IMR-90 (cell line): ENCODE results near the gene RBBP4. TPM values are rescaled to one million over a fixed set of nuclear protein-coding genes. Genes with fewer than 3 reads are reported as not detected.

Experiments
- ATAC-seq: fragments of 200-7000 bp; cut with Tn5 transposase; 2 replicates; pipeline ENCODE4 v1.9.1; 2020; ENCODE audit warnings: low read depth, mild to moderate bottlenecking, moderate library complexity
- BruUV-seq: library from RNA; stranded (reverse); fragments of 400-500 nt; replicated peaks from 2 replicates; lab custom pipeline; 2021; lab: Mats Ljungman, UMichigan
- CTCF ChIA-PET: fragments of 300-600 bp; formaldehyde crosslinking; extraction: SDS; loops from one replicate; lab custom pipeline; 2021; ENCODE audit warnings: antibody characterized with exemption; lab: Yijun Ruan, JAX
- POLR2A ChIA-PET: fragments of 300-600 bp; sonication (Branson Sonifier 250); formaldehyde crosslinking; loops from one replicate; lab custom pipeline; 2022; ENCODE audit warnings: antibody characterized with exemption; ENCODE audit not compliant: unreplicated experiment; lab: Charles Lee
- DNase-seq: peaks from one replicate; pipeline ENCODE4 v3.0.0; 2013
- H2AFZ ChIP-seq: replicated peaks from 2 replicates; pipeline ENCODE3; 2013; ENCODE audit warnings: low read length, mild to moderate bottlenecking; ENCODE audit not compliant: poor library complexity
- H2AK5ac ChIP-seq: 2 replicates; pipeline ENCODE4 v1.6.1; 2013; ENCODE audit warnings: low read depth, low read length, inconsistent platforms
- H2AK9ac ChIP-seq: replicated peaks from 2 replicates; pipeline ENCODE3; 2013; ENCODE audit warnings: mild to moderate bottlenecking, low read depth, low read length, moderate library complexity; ENCODE audit not compliant: poor library complexity
- H2BK120ac ChIP-seq: 2 replicates; pipeline ENCODE4 v1.6.1; 2013; ENCODE audit warnings: low read depth, low read length, inconsistent platforms
- H2BK15ac ChIP-seq: 3 replicates; pipeline ENCODE4 v1.6.1; 2013; ENCODE audit warnings: low read depth, low read length, inconsistent platforms
- H2BK20ac ChIP-seq: 2 replicates; pipeline ENCODE4 v1.6.1; 2013; ENCODE audit warnings: low read depth, mild to moderate bottlenecking, inconsistent platforms, low read length, moderate library complexity
- H2BK5ac ChIP-seq: 2 replicates; pipeline ENCODE4 v1.6.1; 2013; ENCODE audit warnings: mild to moderate bottlenecking, low read depth, low read length, inconsistent platforms; ENCODE audit not compliant: poor library complexity, severe bottlenecking
- H3K14ac ChIP-seq: replicated peaks from 2 replicates; pipeline ENCODE4 v1.6.1; 2013; ENCODE audit warnings: low read depth, low read length, inconsistent platforms
- H3K18ac ChIP-seq: 2 replicates; pipeline ENCODE4 v1.6.1; 2013; ENCODE audit warnings: low read depth, low read length, control low read depth
- H3K23ac ChIP-seq: 2 replicates; pipeline ENCODE4 v1.6.1; 2013; ENCODE audit warnings: low read depth, low read length, inconsistent platforms
- H3K27ac ChIP-seq: 2 replicates; pipeline ENCODE4 v1.5.1; 2013; ENCODE audit warnings: mild to moderate bottlenecking, control low read depth, low read length; ENCODE audit not compliant: insufficient read depth
- H3K27me3 ChIP-seq: 2 replicates; pipeline ENCODE4 v1.6.1; 2013; ENCODE audit warnings: low read length; ENCODE audit not compliant: control insufficient read depth, insufficient read depth
- H3K36me3 ChIP-seq: 2 replicates; pipeline ENCODE4 v1.6.1; 2013; ENCODE audit warnings: low read length, mixed read lengths; ENCODE audit not compliant: control insufficient read depth, insufficient read depth
- H3K4ac ChIP-seq: 2 replicates; pipeline ENCODE4 v1.6.1; 2013; ENCODE audit warnings: low read depth, low read length, inconsistent platforms
- H3K4me1 ChIP-seq: 2 replicates; pipeline ENCODE4 v1.6.1; 2013; ENCODE audit warnings: low read length, mixed read lengths; ENCODE audit not compliant: control insufficient read depth, insufficient read depth
- H3K4me2 ChIP-seq: 2 replicates; pipeline ENCODE4 v1.6.1; 2013; ENCODE audit warnings: low read depth, mild to moderate bottlenecking, control low read depth, low read length, moderate library complexity
- H3K4me3 ChIP-seq: 2 replicates; pipeline ENCODE4 v1.5.1; 2013; ENCODE audit warnings: low read depth, mild to moderate bottlenecking, control low read depth, low read length, moderate library complexity; ENCODE audit not compliant: insufficient read depth
- H3K56ac ChIP-seq: 2 replicates; pipeline ENCODE4 v1.6.1; 2013; ENCODE audit warnings: low read length, inconsistent platforms; ENCODE audit not compliant: insufficient read depth; ENCODE audit errors: extremely low read depth
- H3K79me1 ChIP-seq, 2 experiments: 2 replicates each; pipeline ENCODE4 v1.6.1; 2013; ENCODE audit warnings: low read length in 2 of 2, inconsistent platforms in 1 of 2, low read depth in 1 of 2
- H3K9ac ChIP-seq: 2 replicates; pipeline ENCODE4 v1.6.1; 2013; ENCODE audit warnings: low read depth, low read length, control low read depth
- H3K9me1 ChIP-seq: 2 replicates; pipeline ENCODE4 v1.6.1; 2013; ENCODE audit warnings: low read length, inconsistent platforms; ENCODE audit not compliant: insufficient read depth
- H3K9me3 ChIP-seq: 2 replicates; pipeline ENCODE4 v1.6.1; 2013; ENCODE audit warnings: low read length; ENCODE audit not compliant: control insufficient read depth, insufficient read depth
- H4K20me1 ChIP-seq: 2 replicates; pipeline ENCODE4 v1.6.1; 2013; ENCODE audit warnings: low read length, inconsistent platforms; ENCODE audit not compliant: insufficient read depth
- H4K5ac ChIP-seq: 2 replicates; pipeline ENCODE4 v1.6.1; 2013; ENCODE audit warnings: mild to moderate bottlenecking, low read depth, low read length, control low read depth
- H4K8ac ChIP-seq, 2 experiments: 2 replicates each; pipeline ENCODE4 v1.6.1; 2013; ENCODE audit warnings: low read depth in 2 of 2, low read length in 2 of 2, control low read depth in 1 of 2, inconsistent platforms in 1 of 2
- H4K91ac ChIP-seq: 2 replicates; pipeline ENCODE4 v1.6.1; 2013; ENCODE audit warnings: low read depth, low read length, inconsistent platforms; ENCODE audit not compliant: insufficient read depth
- BHLHE40 ChIP-seq: fragments of 150-350 bp; IDR thresholded peaks from 2 replicates; pipeline ENCODE4 v1.6.1; 2016; ENCODE audit warnings: mild to moderate bottlenecking, low read depth, low read length
- CEBPB ChIP-seq: IDR thresholded peaks from 2 replicates; pipeline ENCODE4 v1.6.1; 2012; ENCODE audit warnings: low read depth, low read length, improper control_type of control experiment
- CHD1 ChIP-seq: IDR thresholded peaks from 2 replicates; pipeline ENCODE4 v1.6.1; 2012; ENCODE audit warnings: low read depth, low read length, improper control_type of control experiment
- CTCF ChIP-seq: conservative IDR thresholded peaks from 2 replicates; pipeline ENCODE4 v1.5.1; 2012; ENCODE audit warnings: mild to moderate bottlenecking, low read depth, low read length, improper control_type of control experiment
- FOS ChIP-seq: fragments of 150-350 bp; IDR thresholded peaks from 2 replicates; pipeline ENCODE4 v1.6.1; 2016; ENCODE audit warnings: low read depth, low read length
- MAFK ChIP-seq: IDR thresholded peaks from 2 replicates; pipeline ENCODE4 v1.6.1; 2012; ENCODE audit warnings: low read depth, low read length, improper control_type of control experiment
- MAZ ChIP-seq: IDR thresholded peaks from 2 replicates; pipeline ENCODE4 v1.6.1; 2012; ENCODE audit warnings: low read depth, mild to moderate bottlenecking, low read length, improper control_type of control experiment, moderate library complexity, borderline replicate concordance
- MXI1 ChIP-seq: IDR thresholded peaks from 2 replicates; pipeline ENCODE4 v1.6.1; 2012; ENCODE audit warnings: low read depth, mild to moderate bottlenecking, low read length, moderate library complexity, borderline replicate concordance
- NFE2L2 ChIP-seq: fragments of 150-350 bp; IDR thresholded peaks from 2 replicates; pipeline ENCODE4 v1.6.1; 2016; ENCODE audit warnings: low read depth, mild to moderate bottlenecking, low read length
- POLR2A ChIP-seq: IDR thresholded peaks from 2 replicates; pipeline ENCODE4 v1.6.1; 2012; ENCODE audit warnings: mild to moderate bottlenecking, low read depth, low read length
- RAD21 ChIP-seq: IDR thresholded peaks from 2 replicates; pipeline ENCODE4 v1.6.1; 2012; ENCODE audit warnings: low read length, improper control_type of control experiment
- RCOR1 ChIP-seq: IDR thresholded peaks from 2 replicates; pipeline ENCODE4 v1.6.1; 2012; ENCODE audit warnings: mild to moderate bottlenecking, low read length, improper control_type of control experiment; ENCODE audit not compliant: insufficient replicate concordance
- RFX5 ChIP-seq: IDR thresholded peaks from 2 replicates; pipeline ENCODE4 v1.8.0; 2012; ENCODE audit warnings: low read depth, mild to moderate bottlenecking, low read length, moderate library complexity
- SMC3 ChIP-seq: fragments of 150-350 bp; IDR thresholded peaks from 2 replicates; pipeline ENCODE4 v1.6.1; 2016; ENCODE audit warnings: low read depth, mild to moderate bottlenecking, antibody characterized with exemption, low read length, moderate library complexity
- USF2 ChIP-seq: fragments of 150-350 bp; IDR thresholded peaks from 2 replicates; pipeline ENCODE4 v1.6.1; 2017; ENCODE audit warnings: mild to moderate bottlenecking, antibody characterized with exemption, low read length, low read depth
- WGBS, 2 experiments: methylation state at CpG; one replicate each; pipeline versions ENCODE4 v1.1.5 to v1.1.7; 2013; ENCODE audit warnings: missing lambda C conversion rate in 2 of 2; ENCODE audit not compliant: insufficient read length in 1 of 2; ENCODE audit errors: extremely low coverage in 2 of 2; 5-methylcytosine and 5-hydroxymethylcytosine counted together
- dilution Hi-C: fragments of 300-500 bp; cut with HindIII; formaldehyde crosslinking; loops from one replicate; pipeline ENCODE4 v1.14.3; 2018; ENCODE audit warnings: low sequenced_read_pairs; ENCODE audit not compliant: unreplicated experiment
- in situ Hi-C: fragments of 300-500 bp; cut with MboI; formaldehyde crosslinking; loops from 3 replicates; pipeline ENCODE4 v1.14.3; 2019; ENCODE audit warnings: low sequenced_read_pairs, inconsistent platforms, mixed read lengths
- intact Hi-C: fragments of 100-400 bp; cut with micrococcal nuclease; formaldehyde crosslinking; loops from 2 replicates; pipeline ENCODE4 v1.10.0; 2022
- polyA plus RNA-seq, 3 experiments: library from polyadenylated mRNA; depleted of rRNA; stranded (reverse); fragments of >200 nt; gene quantifications; 2 replicates each; pipeline ENCODE4 v1.2.3, GENCODE V29; 2012; ENCODE audit warnings: low replicate concordance in 1 of 3
- total RNA-seq: library from RNA; depleted of rRNA; stranded (reverse); fragments of >200 nt; gene quantifications from 2 replicates; pipeline ENCODE4 v1.2.3, GENCODE V29; 2012
- TF ChIP-seq, protein P1 (sequence below): fragments of 150-350 bp; IDR thresholded peaks from 2 replicates; pipeline ENCODE4 v1.6.1; 2016; ENCODE audit warnings: low read depth, mild to moderate bottlenecking, low read length, moderate library complexity, borderline replicate concordance

RBBP4 gene
- total and polyA plus RNA-seq, 2 of the 4 experiments (the other 2 are of a cell fraction), result 82.9 to 161 TPM

- Histone ChIP-seq H3K27me3 (no peaks in the 10 kb centered on the region), H3K18ac (no peak overlapping the region), H3K27ac (no peak overlapping the region), H3K56ac (no peak overlapping the region), H3K23ac (no peak overlapping the region), H3K4me3 (no peak overlapping the region), H3K14ac (no peak overlapping the region), H4K5ac (no peak overlapping the region), H4K8ac (no peak overlapping the region), H4K20me1 (no peaks in the 10 kb centered on the region; the same call in 1 of the 2 replicates), H3K79me1 (no peaks in the 10 kb centered on the region; a peak in 1 of 4 replicates), H4K91ac (no peak overlapping the region), H2BK120ac (no peak overlapping the region), H2AK5ac (no peak overlapping the region), H2AFZ (no peak overlapping the region), H3K9me1 (0 out of 2 replicates have a peak, but pooled peaks cover 2% of the 10 kb centered on the region), H2AK9ac (no peak overlapping the region), H3K9ac (no peak overlapping the region), H3K36me3 (peaks cover 4% of the 10 kb centered on the region), H2BK20ac (no peak overlapping the region), H3K4me1 (no peaks in the 10 kb centered on the region), H3K4ac (no peak overlapping the region), H3K4me2 (no peak overlapping the region), H2BK15ac (no peak overlapping the region), H2BK5ac (no peak overlapping the region), H3K9me3 (no peaks in the 10 kb centered on the region)
- in situ Hi-C loops (no loop called here), intact Hi-C loops (no loop called here), dilution Hi-C loops (no loop called here)
- no TSS peak for BruUV-seq
- no peak for TF ChIP-seq USF2
- no peak for TF ChIP-seq FOS
- TF ChIP-seq RCOR1, result no peak
- TF ChIP-seq SMC3, result no peak
- no peak for TF ChIP-seq CTCF
- no peak for TF ChIP-seq POLR2A
- TF ChIP-seq CHD1, result no peak
- no peak for TF ChIP-seq CEBPB
- no peak for TF ChIP-seq MXI1
- TF ChIP-seq RFX5, result no peak
- TF ChIP-seq BHLHE40, result no peak
- no peak for TF ChIP-seq RAD21
- no peak for TF ChIP-seq NFE2L2
- no peak for TF ChIP-seq MAFK
- TF ChIP-seq, protein P1, sequence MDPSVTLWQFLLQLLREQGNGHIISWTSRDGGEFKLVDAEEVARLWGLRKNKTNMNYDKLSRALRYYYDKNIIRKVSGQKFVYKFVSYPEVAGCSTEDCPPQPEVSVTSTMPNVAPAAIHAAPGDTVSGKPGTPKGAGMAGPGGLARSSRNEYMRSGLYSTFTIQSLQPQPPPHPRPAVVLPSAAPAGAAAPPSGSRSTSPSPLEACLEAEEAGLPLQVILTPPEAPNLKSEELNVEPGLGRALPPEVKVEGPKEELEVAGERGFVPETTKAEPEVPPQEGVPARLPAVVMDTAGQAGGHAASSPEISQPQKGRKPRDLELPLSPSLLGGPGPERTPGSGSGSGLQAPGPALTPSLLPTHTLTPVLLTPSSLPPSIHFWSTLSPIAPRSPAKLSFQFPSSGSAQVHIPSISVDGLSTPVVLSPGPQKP, result no peak
- TF ChIP-seq MAZ, result no peak
- WGBS, 2 experiments, result 80% methylated on average over 1 of the region's 5 CpGs; no CpG with 5 or more reads in 1 of the 2 experiments
- no peak for ATAC-seq
- POLR2A ChIA-PET, result no interaction called here
- no peak for DNase-seq
- CTCF ChIA-PET, result no interaction called here
These were observed 32.3 kb upstream of the RBBP4 start for GRCh38 chr1:32618673-32619221.
